DMS53 (cell line): ENCODE data around the gene WARS2.
"Not testable (repeated sequence)": the region's sequence is repeated elsewhere in the genome, so short reads cannot be mapped to it uniquely, and the experiment has no call there.

Experiments
- DNase-seq: peaks from one replicate; lab custom pipeline; 2025; lab: John Stamatoyannopoulos, UW

Gene WARS2

GRCh38 chr1:119139403-119139802 is 1.1 kb downstream of the WARS2 start:
- DNase-seq: peak; percentile 65

DNA sequence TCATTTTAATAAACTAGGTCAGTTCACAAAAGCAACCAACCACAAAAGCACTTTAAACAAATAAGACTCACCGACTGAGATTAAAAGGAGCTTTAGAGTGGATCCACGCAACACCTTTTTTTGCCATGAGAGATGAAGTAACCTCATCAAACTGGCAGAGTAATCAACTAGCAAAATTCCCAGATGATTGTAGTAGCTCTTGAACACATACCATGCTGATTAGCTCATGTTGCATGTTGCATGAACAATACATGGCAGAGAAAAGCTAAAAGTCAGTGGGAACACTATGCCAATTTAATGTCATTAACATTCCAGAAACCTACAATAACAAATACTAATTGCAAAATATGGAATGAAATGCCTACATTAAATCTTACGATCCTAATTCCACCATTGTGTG is 4.1 kb downstream of the WARS2 start:
- DNase-seq: no peak

DNA sequence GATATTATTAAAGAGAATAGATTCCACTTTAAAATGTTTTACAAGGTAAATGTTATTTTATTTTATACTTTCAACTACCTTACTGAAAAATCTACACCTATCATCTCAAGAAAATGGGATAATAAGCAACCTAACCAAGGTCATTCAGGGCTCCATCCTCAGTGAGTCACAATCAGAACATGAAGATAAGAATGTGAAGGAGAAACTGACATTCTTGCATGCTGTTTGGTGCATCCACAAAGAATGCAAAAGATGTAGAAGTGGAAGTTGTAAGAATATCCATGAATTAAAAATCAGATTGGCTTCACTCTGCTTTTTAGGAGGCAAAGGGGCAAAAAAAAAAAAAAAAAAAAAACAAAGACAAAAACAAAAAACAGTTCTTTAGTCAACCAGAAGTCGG is 6.5 kb downstream of the WARS2 start:
- no peak for DNase-seq

DNA sequence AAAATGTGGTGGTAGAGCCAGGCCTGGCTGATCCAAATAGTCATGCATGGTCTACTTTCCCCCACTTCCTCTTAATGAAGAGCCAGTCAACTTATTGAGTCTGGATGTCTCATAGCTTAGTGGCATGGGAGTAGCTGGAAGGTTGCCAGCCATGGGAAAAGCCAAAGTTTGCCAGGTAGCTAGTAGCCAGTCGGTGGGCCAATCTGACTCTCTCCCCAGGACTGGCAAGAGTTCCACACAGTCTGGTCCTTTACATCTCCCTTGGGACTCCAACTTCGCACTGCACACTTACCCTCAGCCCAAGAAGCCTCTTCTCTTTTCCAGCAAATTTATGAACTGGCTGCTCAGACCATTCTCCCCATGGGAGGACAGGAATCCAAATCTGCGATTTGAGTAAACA is 8.3 kb downstream of the WARS2 start:
- no peak for DNase-seq

- no peak for DNase-seq
Observed at GRCh38 chr1:119125874-119126273, 14.6 kb downstream of the WARS2 start.

DNA sequence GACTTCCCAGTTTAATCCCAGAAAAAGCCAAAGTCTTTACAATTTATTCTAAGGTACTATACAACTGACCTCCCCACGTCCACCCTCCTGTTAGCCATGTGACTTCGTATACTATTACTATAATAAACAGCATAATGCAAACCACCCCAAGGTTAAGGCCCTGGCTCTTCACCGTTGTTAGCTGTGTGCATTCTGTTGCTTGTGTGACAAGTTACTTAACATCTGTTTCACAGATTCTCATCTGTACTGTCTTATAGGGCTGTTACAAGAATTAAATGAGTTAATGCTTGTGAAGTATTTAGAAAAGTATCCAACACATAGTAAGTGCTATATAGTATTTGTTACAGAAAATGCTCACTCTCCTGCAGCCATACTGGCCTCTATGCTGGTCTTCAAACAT is 15.7 kb downstream of the WARS2 start:
- DNase-seq: no peak

DNA sequence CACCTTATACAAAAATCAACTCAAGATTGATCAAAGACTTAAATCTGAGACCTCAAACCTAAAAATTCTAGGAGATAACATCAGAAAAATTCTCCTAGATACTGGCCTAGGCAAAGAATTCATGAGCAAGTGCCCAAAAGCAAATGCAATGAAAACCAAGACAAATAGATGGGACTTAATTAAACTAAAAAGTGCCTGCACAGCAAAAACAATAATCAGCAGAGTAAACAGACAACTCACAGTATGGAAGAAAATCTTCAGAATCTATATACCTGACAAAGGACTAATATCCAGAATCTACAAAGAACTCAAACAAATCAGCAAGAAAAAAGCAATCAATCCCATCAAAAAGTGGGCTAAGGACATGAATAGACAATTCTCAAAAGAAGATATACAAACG is 18.6 kb downstream of the WARS2 start:
- not testable (repeated sequence) for DNase-seq

- DNase-seq: no peak
Observed at GRCh38 chr1:119116725-119117124, 23.7 kb downstream of the WARS2 start.

DNA sequence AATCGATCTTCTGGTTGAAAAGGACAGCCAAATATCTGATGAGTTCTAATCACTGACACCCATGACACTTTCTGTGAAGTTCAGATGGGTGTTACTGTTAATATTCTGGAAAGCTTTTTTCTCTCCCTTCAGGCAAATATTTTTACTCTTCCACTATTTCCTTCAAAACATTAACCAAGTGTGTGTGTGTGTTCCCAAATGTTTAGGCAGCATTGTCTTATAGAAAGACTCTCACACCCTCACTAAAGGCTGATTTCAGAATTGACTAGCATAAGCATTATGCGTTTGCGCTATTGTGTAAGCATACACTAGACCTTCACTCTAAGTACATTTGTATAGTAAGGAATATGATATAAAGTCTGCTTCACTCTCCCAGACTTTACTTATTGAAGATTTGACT is 24.7 kb downstream of the WARS2 start:
- no peak for DNase-seq

DNA sequence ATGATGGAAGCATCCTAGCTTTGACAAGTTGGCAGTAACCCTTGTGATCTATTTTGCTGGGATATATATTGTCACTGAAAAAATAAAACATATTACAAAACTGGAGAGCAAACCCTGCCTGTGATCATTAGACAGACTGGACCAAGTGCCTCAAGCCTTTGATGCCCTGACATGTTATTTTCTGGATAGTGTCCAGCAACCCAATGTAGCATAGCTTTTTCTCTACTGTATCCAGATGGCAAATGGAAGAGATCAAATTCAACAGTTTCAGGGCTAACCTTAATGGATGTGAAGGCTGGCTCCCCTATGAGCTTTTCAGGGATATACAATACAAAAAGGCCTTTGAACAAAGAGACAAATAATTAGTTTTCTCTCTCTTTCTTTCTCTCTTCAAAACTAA is 25.1 kb downstream of the WARS2 start:
- no peak for DNase-seq

DNA sequence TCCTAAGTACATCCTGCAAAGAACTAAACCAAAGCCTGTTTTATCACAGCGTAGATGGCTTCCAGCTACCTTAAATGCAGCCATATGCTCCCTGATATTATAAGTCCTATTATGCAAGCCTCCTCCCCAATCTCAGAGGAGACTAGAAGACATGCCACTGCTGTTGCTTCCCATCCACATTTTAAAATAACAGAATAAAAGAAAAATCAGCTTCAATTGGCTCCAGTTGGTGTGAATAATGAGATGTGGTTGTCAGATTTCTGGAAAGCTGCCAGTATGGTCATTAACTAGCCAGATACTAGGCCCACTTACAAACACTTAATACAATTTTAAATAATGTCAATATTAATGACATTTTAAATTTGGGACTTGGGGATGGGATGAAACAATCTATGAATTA is 25.7 kb downstream of the WARS2 start:
- no peak for DNase-seq

GRCh38 chr1:119112791-119113190 is 27.7 kb downstream of the WARS2 start:
- DNase-seq: no peak

- no peak for DNase-seq
Observed at GRCh38 chr1:119112244-119112643, 28.2 kb downstream of the WARS2 start.

- DNase-seq: no peak
Observed at GRCh38 chr1:119108988-119109387, 31.5 kb downstream of the WARS2 start.

DNA sequence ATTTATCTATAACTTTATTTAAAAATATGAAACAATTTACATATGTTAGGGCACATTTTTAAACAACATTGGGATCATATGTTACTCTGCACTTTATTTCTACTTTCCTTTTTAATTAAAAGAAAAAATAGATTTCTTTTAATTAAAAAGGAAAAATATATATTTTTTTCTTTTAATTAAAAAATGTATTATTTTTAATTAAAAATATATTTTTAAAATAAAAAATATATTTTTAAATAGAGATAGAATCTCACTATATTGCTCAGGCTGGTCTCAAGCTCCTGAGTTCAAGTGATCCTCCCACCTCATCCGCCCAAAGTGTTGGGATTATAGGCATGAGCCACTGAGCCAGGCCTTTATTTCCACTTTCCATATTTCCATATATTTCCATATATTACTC is 36.7 kb downstream of the WARS2 start:
- no peak for DNase-seq

GRCh38 chr1:119102051-119102450 is 38.4 kb downstream of the WARS2 start:
- no peak for DNase-seq

- DNase-seq: no peak
Observed at GRCh38 chr1:119101563-119101962, 38.9 kb downstream of the WARS2 start.

DNA sequence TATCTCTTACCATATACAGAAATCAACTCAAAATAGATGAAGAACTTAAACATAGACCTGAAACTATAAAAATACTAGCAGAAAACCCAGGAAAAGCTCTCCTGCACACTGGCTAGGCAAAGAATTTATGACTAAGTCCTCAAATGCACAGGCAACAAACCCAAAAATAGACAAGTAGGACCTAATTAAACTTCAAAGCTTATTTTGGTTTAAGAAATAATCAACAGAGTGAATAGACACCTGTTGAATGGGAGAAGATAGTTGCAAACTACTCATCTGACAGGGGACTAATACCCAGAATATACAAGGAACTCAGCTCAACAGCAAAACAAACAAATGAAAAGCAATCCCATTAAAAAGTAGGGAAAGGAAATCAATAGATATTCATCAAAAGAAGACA is 40.7 kb downstream of the WARS2 start:
- no peak for DNase-seq

DNA sequence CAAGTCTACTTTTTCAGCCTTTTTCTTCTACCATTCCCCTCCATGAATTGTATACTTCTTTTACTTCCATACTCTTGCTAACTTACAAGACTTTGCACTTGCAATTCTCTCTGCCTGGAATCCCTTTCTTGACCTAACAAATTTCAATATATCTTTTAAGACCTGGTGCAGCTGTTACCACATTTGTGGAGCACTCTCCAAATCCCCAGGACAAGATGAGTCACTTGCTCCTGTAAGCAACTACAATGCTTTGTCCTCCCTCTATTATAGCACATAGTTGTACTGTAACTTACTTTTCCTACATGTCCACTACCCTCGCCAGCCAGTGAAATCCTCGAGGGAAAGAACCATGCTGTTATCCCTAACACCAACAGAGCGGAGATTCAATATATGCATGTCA is 43.1 kb downstream of the WARS2 start:
- no peak for DNase-seq

DNA sequence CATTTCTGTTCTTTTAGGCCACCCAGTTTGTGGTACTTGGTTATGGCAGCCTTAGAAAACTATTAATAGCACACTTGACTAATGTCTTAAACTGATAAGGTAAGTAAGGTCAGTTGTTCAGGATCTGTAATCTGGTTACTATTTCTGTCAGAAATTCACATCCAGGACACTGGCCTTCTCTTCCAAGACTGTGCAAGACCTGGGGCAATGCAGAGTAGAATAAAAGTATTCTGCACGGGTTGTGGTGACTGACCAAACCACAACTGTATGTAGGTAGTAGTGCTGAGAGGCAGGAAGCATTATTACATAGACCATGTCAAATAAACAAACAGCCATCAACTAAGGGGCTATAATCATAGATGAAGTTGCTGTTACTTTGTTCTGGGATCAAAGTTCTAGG is 46.7 kb downstream of the WARS2 start:
- no peak for DNase-seq

GRCh38 chr1:119091618-119092017 is 48.8 kb downstream of the WARS2 start:
- no peak for DNase-seq

GRCh38 chr1:119090250-119090649 is 50.2 kb downstream of the WARS2 start:
- no peak for DNase-seq

- no peak for DNase-seq
Observed at GRCh38 chr1:119086830-119087229, 53.6 kb downstream of the WARS2 start.

GRCh38 chr1:119084798-119085197 is 55.7 kb downstream of the WARS2 start:
- DNase-seq: no peak

- DNase-seq: no peak
Observed at GRCh38 chr1:119083980-119084379, 56.5 kb downstream of the WARS2 start.
